ENCODE measurements around the gene TFEC.
"Not testable (repeated sequence)": the region's sequence is repeated elsewhere in the genome, so short reads cannot be mapped to it uniquely, and the experiment has no call there.

TFEC gene

GRCh38 chr7:116027786-116028185 lies 2.8 kb downstream of the TFEC start:
- H3K4me1 ChIP-seq (ENCODE audit: control insufficient read depth, insufficient read depth, low read length): no peaks in the 10 kb centered on the region
- no peaks in the 10 kb centered on the region for H3K27me3 ChIP-seq (ENCODE audit: control insufficient read depth, insufficient read depth, low read length)
- H3K9ac ChIP-seq (ENCODE audit: low read length): no peak overlapping the region
- no peaks in the 10 kb centered on the region for H3K36me3 ChIP-seq (ENCODE audit: control insufficient read depth, insufficient read depth, low read length)
- no peak overlapping the region for H3K4me3 ChIP-seq (ENCODE audit: low read length)
- no peak overlapping the region for H3K27ac ChIP-seq (ENCODE audit: low read depth, low read length)

- no peak overlapping the region for H3K9ac ChIP-seq (ENCODE audit: low read length)
- H3K4me1 ChIP-seq (ENCODE audit: control insufficient read depth, insufficient read depth, low read length): no peaks in the 10 kb centered on the region
- no peaks in the 10 kb centered on the region for H3K27me3 ChIP-seq (ENCODE audit: control insufficient read depth, insufficient read depth, low read length)
- H3K27ac ChIP-seq (ENCODE audit: low read depth, low read length): no peak overlapping the region
- no peak overlapping the region for H3K4me3 ChIP-seq (ENCODE audit: low read length)
- no peaks in the 10 kb centered on the region for H3K36me3 ChIP-seq (ENCODE audit: control insufficient read depth, insufficient read depth, low read length)
Observed at GRCh38 chr7:116024826-116025809, 5.4 kb downstream of the TFEC start.

- Histone ChIP-seq H3K27ac (ENCODE audit: low read depth, low read length) (no peak overlapping the region), H3K4me1 (ENCODE audit: control insufficient read depth, insufficient read depth, low read length) (no peaks in the 10 kb centered on the region), H3K9ac (ENCODE audit: low read length) (no peak overlapping the region)
Observed at GRCh38 chr7:116021237-116021636, 9.3 kb downstream of the TFEC start.

GRCh38 chr7:116018731-116019130 lies 11.8 kb downstream of the TFEC start:
- Histone ChIP-seq H3K9ac (ENCODE audit: low read length) (no peak overlapping the region), H3K27me3 (ENCODE audit: control insufficient read depth, insufficient read depth, low read length) (no peaks in the 10 kb centered on the region), H3K27ac (ENCODE audit: low read depth, low read length) (no peak overlapping the region), H3K36me3 (ENCODE audit: control insufficient read depth, insufficient read depth, low read length) (no peaks in the 10 kb centered on the region), H3K4me3 (ENCODE audit: low read length) (no peak overlapping the region), H3K4me1 (ENCODE audit: control insufficient read depth, insufficient read depth, low read length) (no peaks in the 10 kb centered on the region)

More at GRCh38 chr7:116021237-116021636, 9.3 kb downstream of the TFEC start:
- Histone ChIP-seq H3K36me3 (ENCODE audit: control insufficient read depth, insufficient read depth, low read length) (no peaks in the 10 kb centered on the region), H3K27me3 (ENCODE audit: control insufficient read depth, insufficient read depth, low read length) (no peaks in the 10 kb centered on the region), H3K4me3 (ENCODE audit: low read length) (no peak overlapping the region)

GRCh38 chr7:116013675-116014074 lies 16.9 kb downstream of the TFEC start:
- Histone ChIP-seq H3K27ac (ENCODE audit: low read depth, low read length) (no peak overlapping the region), H3K4me1 (ENCODE audit: control insufficient read depth, insufficient read depth, low read length) (no peaks in the 10 kb centered on the region), H3K36me3 (ENCODE audit: control insufficient read depth, insufficient read depth, low read length) (no peaks in the 10 kb centered on the region), H3K9ac (ENCODE audit: low read length) (no peak overlapping the region), H3K4me3 (ENCODE audit: low read length) (no peak overlapping the region), H3K27me3 (ENCODE audit: control insufficient read depth, insufficient read depth, low read length) (no peaks in the 10 kb centered on the region)

GRCh38 chr7:116011584-116011983 lies 19.0 kb downstream of the TFEC start:
- no peaks in the 10 kb centered on the region for H3K4me1 ChIP-seq (ENCODE audit: control insufficient read depth, insufficient read depth, low read length)
- H3K27me3 ChIP-seq (ENCODE audit: control insufficient read depth, insufficient read depth, low read length): no peaks in the 10 kb centered on the region
- H3K4me3 ChIP-seq (ENCODE audit: low read length): no peak overlapping the region
- no peaks in the 10 kb centered on the region for H3K36me3 ChIP-seq (ENCODE audit: control insufficient read depth, insufficient read depth, low read length)
- no peak overlapping the region for H3K9ac ChIP-seq (ENCODE audit: low read length)
- H3K27ac ChIP-seq (ENCODE audit: low read depth, low read length): no peak overlapping the region

GRCh38 chr7:116004762-116005161 lies 25.8 kb downstream of the TFEC start:
- H3K4me3 ChIP-seq (ENCODE audit: low read length); H3K9ac ChIP-seq (ENCODE audit: low read length); H3K27ac ChIP-seq (ENCODE audit: low read depth, low read length); H3K4me1 ChIP-seq (ENCODE audit: control insufficient read depth, insufficient read depth, low read length); H3K27me3 ChIP-seq (ENCODE audit: control insufficient read depth, insufficient read depth, low read length); H3K36me3 ChIP-seq (ENCODE audit: control insufficient read depth, insufficient read depth, low read length): not testable (repeated sequence)

GRCh38 chr7:115997221-115997620 lies 33.3 kb downstream of the TFEC start:
- Histone ChIP-seq H3K27me3 (ENCODE audit: control insufficient read depth, insufficient read depth, low read length) (no peaks in the 10 kb centered on the region), H3K4me3 (ENCODE audit: low read length) (no peak overlapping the region), H3K36me3 (ENCODE audit: control insufficient read depth, insufficient read depth, low read length) (no peaks in the 10 kb centered on the region), H3K4me1 (ENCODE audit: control insufficient read depth, insufficient read depth, low read length) (no peaks in the 10 kb centered on the region), H3K27ac (ENCODE audit: low read depth, low read length) (no peak overlapping the region), H3K9ac (ENCODE audit: low read length) (no peak overlapping the region)

GRCh38 chr7:115995701-115996100 lies 34.9 kb downstream of the TFEC start:
- H3K4me3 ChIP-seq (ENCODE audit: low read length): no peak overlapping the region
- H3K27ac ChIP-seq (ENCODE audit: low read depth, low read length): no peak overlapping the region
- H3K9ac ChIP-seq (ENCODE audit: low read length): no peak overlapping the region
- H3K4me1 ChIP-seq (ENCODE audit: control insufficient read depth, insufficient read depth, low read length): no peaks in the 10 kb centered on the region
- H3K36me3 ChIP-seq (ENCODE audit: control insufficient read depth, insufficient read depth, low read length): no peaks in the 10 kb centered on the region
- H3K27me3 ChIP-seq (ENCODE audit: control insufficient read depth, insufficient read depth, low read length): no peaks in the 10 kb centered on the region

GRCh38 chr7:115988401-115988800 lies 42.2 kb downstream of the TFEC start:
- H3K9ac ChIP-seq (ENCODE audit: low read length): no peak overlapping the region
- no peaks in the 10 kb centered on the region for H3K36me3 ChIP-seq (ENCODE audit: control insufficient read depth, insufficient read depth, low read length)
- no peaks in the 10 kb centered on the region for H3K27me3 ChIP-seq (ENCODE audit: control insufficient read depth, insufficient read depth, low read length)
- H3K4me3 ChIP-seq (ENCODE audit: low read length): no peak overlapping the region
- no peaks in the 10 kb centered on the region for H3K4me1 ChIP-seq (ENCODE audit: control insufficient read depth, insufficient read depth, low read length)
- no peak overlapping the region for H3K27ac ChIP-seq (ENCODE audit: low read depth, low read length)

GRCh38 chr7:115987486-115987885 lies 43.1 kb downstream of the TFEC start:
- no peak overlapping the region for H3K9ac ChIP-seq (ENCODE audit: low read length)
- H3K36me3 ChIP-seq (ENCODE audit: control insufficient read depth, insufficient read depth, low read length): no peaks in the 10 kb centered on the region
- no peaks in the 10 kb centered on the region for H3K27me3 ChIP-seq (ENCODE audit: control insufficient read depth, insufficient read depth, low read length)
- no peak overlapping the region for H3K4me3 ChIP-seq (ENCODE audit: low read length)
- no peaks in the 10 kb centered on the region for H3K4me1 ChIP-seq (ENCODE audit: control insufficient read depth, insufficient read depth, low read length)
- H3K27ac ChIP-seq (ENCODE audit: low read depth, low read length): no peak overlapping the region

- Histone ChIP-seq H3K27me3 (ENCODE audit: control insufficient read depth, insufficient read depth, low read length) (no peaks in the 10 kb centered on the region), H3K36me3 (ENCODE audit: control insufficient read depth, insufficient read depth, low read length) (no peaks in the 10 kb centered on the region), H3K4me3 (ENCODE audit: low read length) (no peak overlapping the region), H3K27ac (ENCODE audit: low read depth, low read length) (no peak overlapping the region), H3K4me1 (ENCODE audit: control insufficient read depth, insufficient read depth, low read length) (no peaks in the 10 kb centered on the region), H3K9ac (ENCODE audit: low read length) (no peak overlapping the region)
Observed at GRCh38 chr7:115984105-115984504, 46.5 kb downstream of the TFEC start.

GRCh38 chr7:115980159-115980558 lies 50.4 kb downstream of the TFEC start:
- no peaks in the 10 kb centered on the region for H3K36me3 ChIP-seq (ENCODE audit: control insufficient read depth, insufficient read depth, low read length)
- no peaks in the 10 kb centered on the region for H3K27me3 ChIP-seq (ENCODE audit: control insufficient read depth, insufficient read depth, low read length)
- H3K4me3 ChIP-seq (ENCODE audit: low read length): no peak overlapping the region
- H3K9ac ChIP-seq (ENCODE audit: low read length): no peak overlapping the region
- no peaks in the 10 kb centered on the region for H3K4me1 ChIP-seq (ENCODE audit: control insufficient read depth, insufficient read depth, low read length)
- H3K27ac ChIP-seq (ENCODE audit: low read depth, low read length): no peak overlapping the region
